Psoas muscle (tissue), 8 donors: ENCODE measurements around the gene GPR176. TPM values are rescaled to one million over a fixed set of nuclear protein-coding genes. Genes with fewer than 3 reads are reported as not detected.

Experiments
- ATAC-seq, 4 donors: fragments of 200-7000 bp; cut with Tn5 transposase; one replicate each; pipeline ENCODE4 v1.9.1; 2020; ENCODE audit warnings: moderate library complexity in 3 of 4, mild to moderate bottlenecking in 2 of 4
- DNase-seq, 2 donors: peaks; one replicate each; pipeline ENCODE4 v3.0.0-alpha.2; 2020
- H3K27ac ChIP-seq: fragments of 200-600 bp; one replicate; pipeline ENCODE4 v1.8.0; 2022
- H3K27me3 ChIP-seq, 3 donors: fragments of 200-600 bp in 1 of 3; one replicate each; pipeline versions ENCODE4 v1.6.1 to v1.8.0; 2013 to 2022; ENCODE audit warnings: low read length in 2 of 3, mild to moderate bottlenecking in 2 of 3, moderate library complexity in 1 of 3; ENCODE audit not compliant: insufficient read depth in 3 of 3
- H3K36me3 ChIP-seq, 2 donors: fragments of 200-600 bp in 1 of 2; one replicate each; pipeline versions ENCODE4 v1.6.1 to v1.8.0; 2013 to 2022; ENCODE audit warnings: low read depth in 1 of 2, mild to moderate bottlenecking in 1 of 2, moderate library complexity in 1 of 2; ENCODE audit not compliant: insufficient read depth in 1 of 2
- H3K4me1 ChIP-seq: fragments of 200-600 bp; one replicate; pipeline ENCODE4 v1.8.0; 2022
- H3K4me3 ChIP-seq: fragments of 200-600 bp; one replicate; pipeline ENCODE4 v1.8.0; 2022; ENCODE audit warnings: mild to moderate bottlenecking
- H3K9me3 ChIP-seq: fragments of 200-600 bp; one replicate; pipeline ENCODE4 v1.8.0; 2022
- WGBS, 3 donors: extraction: QIAGEN DNeasy Blood & Tissue Kit; methylation state at CpG; one replicate each; pipeline versions ENCODE4 v1.1.6 to v1.1.7; 2013; 5-methylcytosine and 5-hydroxymethylcytosine counted together
- intact Hi-C, 2 donors: fragments of 100-400 bp; cut with DNase I; formaldehyde crosslinking; loops; one replicate each; pipeline versions ENCODE4 v1.11.0 to v1.14.2; 2022
- polyA plus RNA-seq, 3 donors: library from polyadenylated mRNA; stranded (reverse); fragments of 200-250 nt; gene quantifications; one replicate each; pipeline ENCODE4 v1.2.3, GENCODE V29; 2013
- total RNA-seq, 4 donors: library from RNA; stranded (reverse); fragmentation: NEBNext Ultra II Directional in 2 of 4; extraction: Animal tissue kit (Norgen Biotek cat#: 25700) in 2 of 4; gene quantifications; one replicate each; pipeline versions ENCODE4 v1.2.1 to v1.2.4, GENCODE V29; 2021 to 2023
- TF ChIP-seq, protein P1 (sequence below): fragments of 200-600 bp; IDR thresholded peaks from one replicate; pipeline ENCODE4 v1.8.0; 2022; ENCODE audit warnings: antibody characterized with exemption
- donor health status: healthy with polysubstance abuse.
- donor health status: DM: no; HTN: no; CAD: no; lungs with moderate emphysema.
- donor health status: Bipolar disorder and iron deficiency.
- donor health status: healthy.
- donor health status: DM: yes; HTN: yes; CAD: no.
- donor health status: DM: no; HTN: no; CAD: no.
- donor health status: DM: no; HTN: no; CAD: no.
- donor health status: DM: yes; HTN: yes; CAD: no.

Gene GPR176
- total and polyA plus RNA-seq, 7 donors = 0.30 to 1.3 (median 0.83) TPM

DNA sequence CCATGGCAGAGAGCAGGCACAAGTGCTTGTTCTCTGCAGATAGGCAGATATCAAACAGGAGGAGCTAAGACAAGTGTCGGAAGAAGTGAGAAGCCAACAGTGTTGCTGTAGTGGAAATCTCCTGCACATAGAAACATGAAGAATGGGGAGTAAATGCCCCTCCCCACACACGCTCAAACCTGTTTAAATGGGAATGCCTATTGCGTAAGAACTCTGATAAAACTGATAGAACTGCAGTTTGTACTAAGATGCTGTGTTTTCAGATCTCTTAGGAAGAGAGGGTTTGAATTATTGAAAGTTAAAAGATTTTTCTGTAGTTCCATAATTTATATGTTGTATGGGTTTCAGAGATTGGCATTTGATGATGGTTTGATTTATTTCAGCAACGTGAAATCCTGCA lies 33.5 kb upstream of the GPR176 start:
- Histone ChIP-seq H3K4me3 (no peak overlapping the region), H3K9me3 (no peaks in the 10 kb centered on the region), H3K4me1 (no peaks in the 10 kb centered on the region), H3K36me3 (peaks cover 8 to 98% of the 10 kb centered on the region in 2 donors), H3K27me3 (no peaks in the 10 kb centered on the region), H3K27ac (no peak overlapping the region)
- intact Hi-C loops = loop anchor here in 1 of 2 donors (5.0 kb wide), 1 partner anchor 39 kb away; no protein-coding TSS in a partner anchor
- WGBS, 3 donors = 81 to 87% (median 83%) methylated on average over 4 of the region's 4 CpGs
- ATAC-seq = no peak
- TF ChIP-seq, protein P1, sequence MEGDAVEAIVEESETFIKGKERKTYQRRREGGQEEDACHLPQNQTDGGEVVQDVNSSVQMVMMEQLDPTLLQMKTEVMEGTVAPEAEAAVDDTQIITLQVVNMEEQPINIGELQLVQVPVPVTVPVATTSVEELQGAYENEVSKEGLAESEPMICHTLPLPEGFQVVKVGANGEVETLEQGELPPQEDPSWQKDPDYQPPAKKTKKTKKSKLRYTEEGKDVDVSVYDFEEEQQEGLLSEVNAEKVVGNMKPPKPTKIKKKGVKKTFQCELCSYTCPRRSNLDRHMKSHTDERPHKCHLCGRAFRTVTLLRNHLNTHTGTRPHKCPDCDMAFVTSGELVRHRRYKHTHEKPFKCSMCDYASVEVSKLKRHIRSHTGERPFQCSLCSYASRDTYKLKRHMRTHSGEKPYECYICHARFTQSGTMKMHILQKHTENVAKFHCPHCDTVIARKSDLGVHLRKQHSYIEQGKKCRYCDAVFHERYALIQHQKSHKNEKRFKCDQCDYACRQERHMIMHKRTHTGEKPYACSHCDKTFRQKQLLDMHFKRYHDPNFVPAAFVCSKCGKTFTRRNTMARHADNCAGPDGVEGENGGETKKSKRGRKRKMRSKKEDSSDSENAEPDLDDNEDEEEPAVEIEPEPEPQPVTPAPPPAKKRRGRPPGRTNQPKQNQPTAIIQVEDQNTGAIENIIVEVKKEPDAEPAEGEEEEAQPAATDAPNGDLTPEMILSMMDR = no peak
- no peak for DNase-seq

DNA sequence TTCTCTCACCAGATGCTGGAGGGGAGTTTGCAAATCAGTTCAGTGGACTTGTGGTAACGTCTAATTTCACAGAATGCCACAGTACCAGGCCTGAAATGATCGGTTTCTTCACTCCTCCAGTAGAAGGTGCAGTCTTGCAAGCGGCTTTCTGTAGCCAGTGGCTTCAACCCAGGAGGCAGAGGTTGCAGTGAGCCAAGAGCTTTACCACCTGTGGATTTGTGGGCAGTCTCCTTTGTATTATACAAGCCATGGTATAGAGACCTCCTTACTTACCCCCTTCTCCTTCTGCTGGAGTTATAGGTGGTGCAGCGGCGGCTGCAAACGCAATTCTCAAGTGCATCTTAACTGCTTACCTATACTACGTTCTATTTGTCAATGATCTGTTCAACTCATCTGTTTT lies 31.5 kb upstream of the GPR176 start:
- Histone ChIP-seq H3K27ac (no peak overlapping the region), H3K4me1 (no peaks in the 10 kb centered on the region), H3K4me3 (no peak overlapping the region), H3K9me3 (no peaks in the 10 kb centered on the region), H3K27me3 (no peaks in the 10 kb centered on the region), H3K36me3 (peaks cover 5 to 98% of the 10 kb centered on the region in 2 donors)
- TF ChIP-seq, protein P1 = no peak
- DNase-seq = no peak
- ATAC-seq = no peak
- intact Hi-C loops = loop anchor here in 1 of 2 donors (5.0 kb wide), 1 partner anchor 41 kb away; no protein-coding TSS in a partner anchor
- WGBS, 3 donors = 93 to 96% (median 96%) methylated on average over 7 of the region's 7 CpGs

DNA sequence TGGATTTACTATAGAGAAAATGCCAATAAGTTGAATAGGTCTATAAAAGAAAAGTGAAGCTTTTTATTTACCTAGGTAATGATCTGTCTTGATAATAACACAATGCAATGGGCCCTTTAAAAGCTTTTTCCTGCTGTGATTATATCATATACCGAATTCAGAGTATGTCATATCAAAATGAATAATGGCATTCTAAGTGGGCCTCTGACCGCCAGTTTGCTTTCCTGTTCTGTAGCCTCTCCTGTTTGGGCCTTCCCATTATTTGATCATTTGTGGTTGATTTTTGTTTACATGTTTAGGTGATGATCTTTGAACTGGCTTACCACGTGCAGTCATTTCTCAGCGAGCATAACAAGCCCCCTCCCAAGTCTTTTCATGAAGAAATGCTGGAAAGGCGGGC lies 28.8 kb upstream of the GPR176 start:
- Histone ChIP-seq H3K4me1 (no peaks in the 10 kb centered on the region), H3K36me3 (peaks cover 8 to 98% of the 10 kb centered on the region in 2 donors), H3K27ac (no peak overlapping the region), H3K9me3 (no peaks in the 10 kb centered on the region), H3K27me3 (no peaks in the 10 kb centered on the region), H3K4me3 (no peak overlapping the region)
- intact Hi-C loops = no loop called here
- DNase-seq = no peak
- 83 to 86% (median 85%) methylated on average over 5 of the region's 5 CpGs for WGBS, 3 donors
- no peak for ATAC-seq
- TF ChIP-seq, protein P1 = no peak

DNA sequence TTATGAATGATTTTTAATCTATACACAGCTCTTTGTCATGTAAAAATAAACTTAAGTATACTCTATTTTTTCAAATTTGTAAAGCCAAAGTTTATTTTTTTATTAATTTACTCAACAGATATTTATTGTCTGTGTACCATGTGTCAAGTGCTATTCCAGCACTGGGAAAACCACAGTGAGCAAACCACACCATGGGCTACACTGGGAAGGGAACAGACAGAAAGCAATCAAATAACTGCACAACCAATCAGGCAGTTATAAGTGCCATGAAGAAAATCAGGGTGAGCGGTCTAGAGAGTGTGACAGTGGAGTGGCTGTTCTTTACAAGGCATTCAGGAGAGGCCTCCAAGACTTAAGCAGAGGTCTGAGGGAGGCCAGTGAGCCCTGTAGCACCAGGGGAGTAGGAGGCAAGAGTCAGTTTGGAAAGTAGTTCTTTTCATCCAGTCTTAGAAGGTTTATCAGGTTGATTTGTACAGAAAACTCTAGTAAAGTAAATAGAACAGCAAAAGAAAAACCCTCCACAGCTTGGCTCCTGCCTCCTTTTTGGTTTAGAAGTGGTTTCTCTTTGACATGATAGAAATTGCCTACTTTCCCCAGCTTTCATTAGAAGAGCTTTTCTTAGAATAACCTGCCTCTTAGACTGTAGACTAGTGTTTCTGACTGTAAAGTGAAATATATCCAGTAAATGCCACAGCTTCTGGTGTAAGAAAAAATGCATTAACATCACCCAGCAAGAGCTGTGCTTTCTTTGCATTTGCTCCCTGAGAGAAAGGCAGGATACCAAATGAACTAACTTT lies 27.5 kb upstream of the GPR176 start:
- 98 to 100% (median 100%) methylated on average over 1 of the region's 1 CpG for WGBS, 3 donors
- no peaks in the 10 kb centered on the region for H3K4me1 ChIP-seq
- H3K4me3 ChIP-seq = no peak overlapping the region
- TF ChIP-seq, protein P1 = no peak
- H3K27me3 ChIP-seq = no peaks in the 10 kb centered on the region
- H3K36me3 ChIP-seq = peaks cover 8 to 98% of the 10 kb centered on the region in 2 donors
- intact Hi-C loops = no loop called here
- DNase-seq = no peak
- no peak overlapping the region for H3K27ac ChIP-seq
- no peaks in the 10 kb centered on the region for H3K9me3 ChIP-seq
- ATAC-seq = no peak
